Stimulated activated CD4-positive, alpha-beta T cell treated with anti-CD3 and anti-CD28 coated beads, Interleukin-4, amount 100 ng/mL, for 1 hour (primary cell): ENCODE data around the gene ZNF212.
"Not testable (repeated sequence)": the region's sequence is repeated elsewhere in the genome, so short reads cannot be mapped to it uniquely, and the experiment has no call there.

Experiments used
- DNase-seq: peaks from one replicate; pipeline ENCODE4 v3.0.0-alpha.2; 2020

ZNF212 gene

GRCh38 chr7:149220534-149220933 lies 18.9 kb upstream of the ZNF212 start:
- no peak for DNase-seq

GRCh38 chr7:149223176-149223575 lies 16.3 kb upstream of the ZNF212 start:
- no peak for DNase-seq

GRCh38 chr7:149223761-149224160 lies 15.7 kb upstream of the ZNF212 start:
- no peak for DNase-seq

DNA sequence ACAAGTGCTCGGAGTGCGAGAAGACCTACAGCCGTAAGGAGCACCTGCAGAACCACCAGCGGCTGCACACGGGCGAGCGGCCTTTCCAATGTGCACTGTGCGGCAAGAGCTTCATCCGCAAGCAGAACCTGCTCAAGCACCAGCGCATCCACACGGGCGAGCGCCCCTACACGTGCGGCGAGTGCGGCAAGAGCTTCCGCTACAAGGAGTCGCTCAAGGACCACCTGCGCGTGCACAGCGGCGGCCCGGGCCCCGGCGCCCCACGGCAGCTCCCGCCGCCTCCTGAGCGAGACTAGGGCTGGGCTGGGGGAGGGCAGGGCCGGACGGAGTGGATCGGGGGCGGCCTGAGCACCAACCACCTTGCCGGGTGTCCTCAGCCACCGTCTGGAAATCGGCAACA lies 15.1 kb upstream of the ZNF212 start:
- DNase-seq: no peak

GRCh38 chr7:149225106-149225505 lies 14.3 kb upstream of the ZNF212 start:
- no peak for DNase-seq

DNA sequence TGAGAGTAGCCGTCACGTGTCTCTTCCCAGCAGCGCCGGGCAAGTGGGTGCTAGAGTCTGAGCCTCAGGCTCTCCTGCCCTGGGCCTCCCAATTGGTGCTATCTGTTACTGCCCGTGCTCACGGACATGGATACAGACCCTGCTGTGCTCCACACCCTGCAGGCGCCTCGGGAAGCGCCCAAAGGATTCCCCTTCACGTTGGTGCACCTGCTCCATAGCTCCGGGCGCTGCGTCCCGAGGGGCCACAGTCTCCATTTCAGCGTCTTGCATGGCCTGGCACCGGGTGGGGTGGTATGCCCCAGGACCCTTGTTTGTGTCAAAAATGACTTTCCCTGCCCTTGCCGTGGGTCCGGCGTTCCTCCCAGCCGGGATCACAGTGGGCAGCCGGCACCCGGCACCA lies 13.8 kb upstream of the ZNF212 start:
- no peak for DNase-seq

DNA sequence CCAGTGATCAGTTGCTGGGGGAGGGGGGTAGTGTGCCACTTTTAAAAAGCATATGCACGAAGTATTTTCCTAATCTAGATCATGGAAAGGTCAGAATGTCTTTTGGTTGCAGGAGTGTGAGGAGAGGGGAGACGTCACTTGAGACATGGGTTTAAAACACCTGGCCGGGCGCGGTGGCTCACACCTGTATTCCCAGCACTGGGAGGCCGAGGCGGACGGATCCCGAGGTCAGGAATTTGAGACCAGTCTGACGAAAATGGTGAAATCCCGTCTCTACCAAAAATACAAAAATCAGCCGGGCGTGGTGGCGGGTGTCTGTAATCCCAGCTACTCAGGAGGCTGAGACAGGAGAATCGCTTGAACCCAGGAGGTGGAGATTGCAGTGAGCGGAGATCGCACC lies 13.1 kb upstream of the ZNF212 start:
- DNase-seq: not testable (repeated sequence)

DNA sequence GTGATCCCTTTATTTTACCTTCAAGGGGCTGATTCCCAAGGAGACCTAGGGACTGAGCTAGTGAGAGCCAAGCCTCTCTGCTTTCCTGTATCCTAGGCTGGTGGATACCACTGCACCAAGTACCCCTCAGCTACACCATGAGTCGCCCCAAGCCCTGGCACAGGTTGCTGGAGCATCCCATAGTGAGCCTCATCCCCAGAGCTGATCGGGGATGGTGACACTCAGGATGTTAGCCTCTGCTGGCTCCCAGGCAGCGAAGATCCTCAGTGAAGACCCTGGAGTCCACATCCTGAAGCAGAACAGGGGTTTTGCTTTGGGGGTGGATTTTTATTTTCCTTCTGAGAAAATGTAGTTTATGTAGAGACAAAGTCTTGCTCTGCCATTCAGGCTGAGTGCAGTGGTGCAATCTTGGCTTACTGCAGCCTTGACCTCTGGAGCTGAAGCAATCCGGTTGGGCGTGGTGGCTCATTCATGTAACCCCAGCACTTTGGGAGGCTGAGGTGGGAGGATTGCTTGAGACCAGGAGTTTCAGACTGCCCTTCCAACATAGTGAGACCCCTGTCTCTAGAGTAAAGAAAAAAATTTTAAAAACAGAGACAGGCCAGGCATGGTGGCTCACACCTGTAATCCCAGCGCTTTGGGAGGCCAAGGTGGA lies 12.5 kb upstream of the ZNF212 start:
- no peak for DNase-seq

DNA sequence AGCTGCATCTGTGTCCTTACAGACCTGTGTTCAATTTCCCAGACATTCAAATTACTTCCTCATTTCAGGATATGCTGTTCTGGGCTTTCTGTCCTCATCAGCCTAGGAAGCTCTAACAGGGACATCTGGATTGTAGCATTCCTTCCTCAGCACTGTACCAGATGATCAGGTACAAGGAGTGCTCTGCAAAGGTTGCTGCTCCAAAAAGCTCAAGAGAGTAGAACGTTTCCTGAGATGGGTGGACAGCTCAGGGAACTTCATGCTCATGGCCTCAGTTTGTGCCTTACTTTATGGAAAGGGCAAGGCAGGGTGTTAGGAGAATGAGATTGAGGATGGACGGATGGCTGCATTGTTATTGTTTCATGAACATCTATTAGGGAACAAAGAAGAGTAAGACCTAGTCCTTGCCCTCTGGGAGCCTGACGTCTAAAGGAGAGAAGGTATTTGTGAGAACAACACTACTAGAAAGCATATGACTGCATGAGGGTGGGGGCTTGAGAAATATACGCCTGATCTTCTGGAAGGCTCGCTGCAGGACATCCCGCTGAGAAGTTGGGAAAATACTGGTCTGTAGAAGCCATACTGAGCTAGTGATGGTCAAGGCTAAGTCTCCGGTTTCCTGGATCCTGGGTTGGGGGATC lies 10.5 kb upstream of the ZNF212 start:
- no peak for DNase-seq

DNA sequence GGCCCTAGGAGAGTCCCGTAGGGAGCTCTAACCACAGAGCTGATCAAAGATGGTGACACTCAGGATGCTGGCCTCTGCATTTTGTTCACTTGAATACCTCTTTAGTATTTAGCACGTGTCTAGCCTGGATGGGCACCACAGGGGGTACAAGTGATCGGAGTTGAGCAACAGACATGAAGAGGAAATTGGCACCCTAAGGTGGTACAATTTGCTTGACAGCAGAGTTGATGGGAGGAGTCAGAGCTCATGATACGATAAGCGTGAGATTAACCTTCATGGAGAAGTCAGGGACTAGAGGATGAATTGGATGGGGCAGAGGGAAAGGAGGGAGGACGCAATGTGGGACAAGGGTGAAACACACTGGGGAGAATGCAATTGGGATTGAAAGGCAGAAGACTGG lies 9.9 kb upstream of the ZNF212 start:
- no peak for DNase-seq

DNA sequence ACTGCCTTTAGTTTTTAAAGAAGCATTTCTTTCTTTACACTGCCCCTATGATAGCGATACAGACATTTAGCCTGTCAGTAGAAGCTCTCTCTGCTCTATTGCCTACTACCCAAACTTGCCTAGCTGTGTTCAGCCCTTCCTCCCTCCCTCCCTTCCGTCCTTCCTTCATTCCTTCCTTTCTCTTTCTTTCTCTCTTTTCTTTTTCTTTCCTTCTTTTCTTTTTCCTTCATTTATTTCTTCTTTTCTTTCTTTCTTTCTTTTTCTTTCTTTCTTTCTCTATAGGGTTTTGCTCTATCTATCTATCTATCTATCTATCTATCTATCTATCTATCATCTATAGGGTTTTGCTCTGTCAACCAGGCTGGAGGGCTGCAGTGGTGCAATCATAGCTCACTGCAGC lies 7.1 kb upstream of the ZNF212 start:
- DNase-seq: no peak

DNA sequence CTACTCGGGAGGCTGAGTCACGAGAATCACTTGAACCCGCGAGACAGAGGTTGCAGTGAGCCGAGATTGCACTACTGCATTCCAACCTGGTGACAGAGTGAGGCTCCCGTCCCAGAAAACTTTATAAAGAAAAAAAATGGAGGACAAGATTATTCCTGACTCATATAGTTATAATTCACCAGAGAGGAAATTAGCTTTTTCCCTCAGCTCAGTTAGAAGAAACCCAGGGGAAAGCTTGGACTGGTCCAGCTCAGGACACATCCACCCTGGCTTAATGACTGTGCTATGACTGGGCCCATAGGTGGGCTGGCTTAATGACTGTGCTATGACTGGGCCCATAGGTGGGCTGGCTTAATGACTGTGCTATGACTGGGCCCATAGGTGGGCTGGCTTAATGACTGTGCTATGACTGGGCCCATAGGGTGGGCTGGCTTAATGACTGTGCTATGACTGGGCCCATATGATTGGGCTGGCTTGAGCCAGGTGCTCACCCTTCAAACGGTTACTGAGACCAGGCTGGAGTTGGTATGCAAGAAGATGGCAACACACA lies 5.7 kb upstream of the ZNF212 start:
- DNase-seq: not testable (repeated sequence)

DNA sequence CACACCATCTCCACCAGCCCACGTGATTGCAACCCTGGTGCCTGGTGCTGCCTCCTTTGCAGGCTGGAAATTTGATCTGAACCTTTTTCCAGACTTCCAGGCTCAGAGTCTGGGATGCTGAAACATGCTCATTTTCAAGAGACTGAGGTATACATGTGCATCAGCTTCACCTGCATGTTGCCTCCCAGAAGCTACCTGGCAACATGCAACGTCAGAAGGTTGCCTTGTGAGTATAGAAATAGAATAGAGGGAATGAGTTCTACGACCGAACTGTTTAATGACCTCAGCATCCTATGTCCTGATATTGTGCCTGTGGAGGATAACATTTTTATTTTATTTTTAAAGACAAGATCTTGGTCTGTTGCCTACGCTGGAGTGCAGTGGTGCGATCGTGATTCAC lies 1.9 kb upstream of the ZNF212 start:
- DNase-seq: no peak

DNA sequence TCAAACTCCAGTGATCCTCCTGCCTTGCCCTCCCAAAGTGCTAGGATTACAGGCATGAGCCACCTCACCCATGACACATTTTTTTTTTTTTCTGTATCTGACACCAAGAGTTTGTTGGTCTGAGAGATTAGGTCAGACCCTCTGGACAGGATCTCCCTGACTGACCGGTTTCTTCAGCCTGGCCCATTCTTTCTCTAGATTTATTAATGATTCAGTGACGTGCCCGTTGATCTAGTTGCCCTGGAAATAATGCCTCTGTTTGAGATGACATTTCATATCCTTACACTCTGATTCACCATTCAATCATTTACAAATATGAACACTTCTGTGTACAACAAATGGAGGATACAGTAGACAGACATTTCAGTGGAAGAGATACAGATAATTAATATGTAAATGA lies 1.4 kb upstream of the ZNF212 start:
- DNase-seq: no peak

DNA sequence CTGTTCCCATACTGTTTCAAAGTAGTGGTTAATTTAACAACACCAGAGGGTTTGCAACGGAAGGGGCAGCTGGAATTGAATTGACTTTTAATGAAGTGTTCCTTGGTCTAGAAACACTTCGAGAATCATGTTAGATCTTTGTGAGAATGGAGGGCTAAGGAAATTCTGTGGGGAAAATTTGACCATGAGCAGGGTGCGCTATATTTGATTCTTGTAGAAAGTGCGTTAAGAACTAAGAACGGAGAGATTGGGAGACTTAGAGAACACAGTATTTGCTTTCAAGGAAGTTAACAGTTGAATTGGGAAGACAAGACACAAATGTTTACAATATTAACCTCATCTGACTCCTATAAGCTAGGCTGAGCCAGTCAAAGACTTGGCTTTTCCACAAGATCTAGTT lies 1.2 kb downstream of the ZNF212 start:
- no peak for DNase-seq

DNA sequence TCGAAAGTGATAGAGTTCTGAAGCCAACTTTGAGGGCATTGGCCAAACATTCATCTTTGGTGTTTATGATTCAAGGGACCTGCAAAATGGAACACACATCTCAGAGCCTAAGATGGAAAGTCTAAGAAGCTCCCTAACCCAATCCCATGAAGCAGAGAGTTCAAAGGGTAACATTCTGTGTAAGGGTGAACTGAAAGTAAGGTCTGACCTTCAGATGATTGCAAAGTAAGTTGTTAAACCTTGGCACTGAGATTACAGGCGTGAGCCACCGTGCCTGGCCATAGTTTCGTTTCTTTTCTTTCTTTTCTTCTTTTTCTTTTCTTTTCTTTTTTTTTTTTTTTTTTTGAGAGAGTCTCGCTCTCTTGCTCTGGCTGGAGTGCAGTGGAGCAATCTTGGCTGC lies 2.2 kb downstream of the ZNF212 start:
- no peak for DNase-seq

DNA sequence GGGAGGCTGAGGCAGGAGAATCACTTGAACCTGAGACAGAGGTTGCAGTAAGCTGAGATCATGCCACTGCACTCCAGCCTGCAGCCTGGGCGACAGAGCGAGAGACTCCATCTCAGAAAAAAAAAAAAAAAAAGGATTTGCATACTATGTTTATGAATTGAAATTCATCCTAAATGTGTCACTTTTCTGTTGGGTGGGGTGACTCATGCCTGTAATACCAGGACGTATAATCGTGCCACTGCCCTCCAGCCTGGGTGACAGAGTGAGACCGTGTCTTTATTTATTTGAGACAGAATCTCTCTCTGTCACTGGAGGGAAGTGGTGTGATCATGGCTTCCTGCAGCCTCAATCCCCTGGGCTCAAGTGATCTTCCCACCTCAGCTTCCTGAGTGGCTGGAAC lies 5.8 kb downstream of the ZNF212 start:
- peak; percentile 31 for DNase-seq

DNA sequence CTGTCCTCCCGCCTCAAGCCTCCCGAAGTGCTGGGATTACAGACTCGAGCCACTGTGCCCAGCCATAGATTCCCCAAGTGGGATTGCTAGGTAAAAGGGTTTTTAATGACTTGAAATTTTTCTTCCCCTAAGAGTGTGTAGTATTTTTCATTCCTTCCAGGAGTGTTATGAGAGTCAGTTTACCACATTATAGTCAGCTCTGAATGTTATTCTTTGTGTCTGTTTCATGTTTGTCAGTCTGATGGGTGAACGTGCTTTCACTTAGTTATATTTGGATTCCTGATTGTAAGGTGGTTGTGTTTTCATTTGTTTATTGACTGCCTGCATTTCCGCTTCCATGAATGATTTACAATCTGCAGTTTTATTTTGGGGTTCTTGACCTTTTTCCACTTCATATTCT lies 6.3 kb downstream of the ZNF212 start:
- DNase-seq: no peak

GRCh38 chr7:149248777-149249176 lies 9.3 kb downstream of the ZNF212 start:
- DNase-seq: no peak

DNA sequence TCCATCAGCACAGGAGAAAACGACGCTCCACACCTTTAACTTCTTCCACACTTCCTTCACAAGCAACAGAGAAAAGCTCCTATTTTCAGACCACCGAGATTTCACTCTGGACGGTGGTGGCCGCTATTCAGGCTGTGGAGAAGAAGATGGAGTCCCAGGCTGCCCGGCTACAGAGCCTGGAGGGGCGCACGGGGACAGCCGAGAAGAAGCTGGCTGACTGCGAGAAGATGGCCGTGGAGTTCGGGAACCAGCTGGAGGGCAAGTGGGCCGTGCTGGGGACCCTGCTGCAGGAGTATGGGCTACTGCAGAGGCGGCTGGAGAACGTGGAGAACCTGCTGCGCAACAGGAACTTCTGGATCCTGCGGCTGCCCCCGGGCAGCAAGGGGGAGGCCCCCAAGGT lies 10.7 kb downstream of the ZNF212 start:
- not testable (repeated sequence) for DNase-seq

- not testable (repeated sequence) for DNase-seq
Measured at GRCh38 chr7:149251518-149251917, 12.1 kb downstream of the ZNF212 start.

DNA sequence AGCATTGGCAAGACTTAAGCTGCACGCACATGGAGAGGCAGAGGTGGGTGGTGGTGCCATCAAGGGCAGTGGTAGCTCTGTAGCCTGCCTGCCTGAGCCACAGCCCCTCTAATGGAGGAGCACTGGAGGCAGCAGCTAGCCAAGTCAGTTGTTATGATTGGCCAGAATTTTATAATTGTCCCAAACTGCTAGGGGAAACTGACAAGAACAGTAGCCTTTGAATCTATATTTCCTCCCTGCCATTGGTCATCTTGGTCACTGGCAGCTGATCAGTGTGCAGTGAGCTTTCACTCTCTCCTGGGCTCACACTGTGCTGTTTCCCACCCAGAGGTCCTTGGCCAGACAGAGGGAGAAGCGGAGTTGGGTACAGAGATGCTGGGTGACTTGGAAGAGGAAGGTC lies 12.9 kb downstream of the ZNF212 start:
- no peak for DNase-seq

DNA sequence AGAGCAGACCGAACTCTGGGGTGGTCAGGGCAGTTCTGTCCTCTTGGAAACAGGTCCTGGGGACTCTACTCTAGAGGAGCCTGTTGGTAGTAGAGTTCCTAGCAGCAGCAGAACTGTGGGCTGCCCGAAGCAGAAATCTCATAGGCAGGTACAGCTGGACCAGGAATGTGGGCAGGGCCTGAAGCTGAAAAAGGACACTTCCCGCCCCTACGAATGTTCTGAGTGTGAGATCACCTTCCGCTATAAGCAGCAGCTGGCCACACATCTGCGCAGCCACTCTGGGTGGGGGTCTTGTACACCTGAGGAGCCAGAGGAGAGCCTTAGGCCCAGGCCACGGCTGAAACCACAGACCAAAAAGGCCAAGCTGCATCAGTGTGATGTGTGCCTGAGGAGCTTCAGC lies 14.2 kb downstream of the ZNF212 start:
- DNase-seq: no peak

DNA sequence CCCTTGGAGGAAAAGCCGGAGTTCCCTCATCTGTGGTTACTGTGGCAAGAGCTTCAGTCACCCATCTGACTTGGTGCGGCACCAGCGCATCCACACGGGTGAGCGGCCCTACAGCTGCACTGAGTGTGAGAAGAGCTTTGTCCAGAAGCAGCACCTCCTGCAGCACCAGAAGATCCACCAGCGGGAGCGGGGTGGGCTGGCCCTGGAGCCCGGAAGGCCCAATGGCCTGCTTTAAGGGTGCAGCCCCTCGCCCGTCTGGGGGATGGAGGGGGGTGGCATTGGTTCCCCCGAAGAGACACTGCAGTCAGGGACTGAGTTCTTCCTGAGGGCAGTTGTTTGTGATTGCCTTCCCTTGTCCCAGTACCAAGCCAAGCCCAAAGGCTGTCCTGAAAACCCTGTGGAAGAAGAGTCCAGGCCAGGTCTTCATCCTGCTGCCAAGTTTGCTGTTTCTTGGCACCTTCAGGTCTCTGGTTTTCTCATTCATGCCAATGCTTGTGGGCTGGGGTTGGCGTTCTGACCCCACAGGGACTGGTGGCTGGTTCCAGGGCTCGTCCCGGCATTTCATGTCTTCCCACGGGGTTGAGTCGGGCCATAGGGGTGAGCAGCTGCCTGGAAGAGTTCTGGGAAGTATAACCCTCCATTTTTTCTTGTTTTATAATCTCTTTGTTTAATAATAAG lies 14.9 kb downstream of the ZNF212 start:
- no peak for DNase-seq
